ENCODE measurements around the gene ATP1B3. TPM values are rescaled to one million over a fixed set of nuclear protein-coding genes. Genes with fewer than 3 reads are reported as not detected.
A peak's percentile ranks its signal among the peaks of the same experiment; 100 is the strongest.

The ATP1B3 gene
- total RNA-seq, 1 experiment from 2014 or later: 94.3 TPM

- H3K4me3 ChIP-seq: no peak overlapping the region
- no peak for DNase-seq
- H3K27ac ChIP-seq: peak overlapping the region; percentile 3; the same call in 1 of the 2 replicates
- no peaks in the 10 kb centered on the region for H3K9me3 ChIP-seq (replicated peaks)
- H3K27me3 ChIP-seq: no peaks in the 10 kb centered on the region
- H3K36me3 ChIP-seq: no peaks in the 10 kb centered on the region
- peaks cover 7% of the 10 kb centered on the region; the same call in 1 of the 2 replicates for H3K4me1 ChIP-seq
These were observed 57.9 kb downstream of the ATP1B3 start for GRCh38 chr3:141934354-141934753.

GRCh38 chr3:141938011-141938500, 61.6 kb downstream of the ATP1B3 start:
- Histone ChIP-seq H3K4me3 (no peak overlapping the region), H3K27me3 (no peaks in the 10 kb centered on the region), H3K27ac (no peak overlapping the region), H3K36me3 (no peaks in the 10 kb centered on the region), H3K4me1 (peaks cover 19% of the 10 kb centered on the region), H3K9me3 (replicated peaks) (no peaks in the 10 kb centered on the region)
- no peak for DNase-seq

GRCh38 chr3:141939759-141940158, 63.3 kb downstream of the ATP1B3 start:
- H3K4me1 ChIP-seq: peaks cover 12% of the 10 kb centered on the region
- H3K27ac ChIP-seq: no peak overlapping the region; the same call in 1 of the 2 replicates
- no peak overlapping the region for H3K4me3 ChIP-seq
- no peak for DNase-seq
- H3K27me3 ChIP-seq: no peaks in the 10 kb centered on the region
- H3K9me3 ChIP-seq (replicated peaks): no peaks in the 10 kb centered on the region
- H3K36me3 ChIP-seq: no peaks in the 10 kb centered on the region

GRCh38 chr3:141940194-141940776, 63.8 kb downstream of the ATP1B3 start:
- Histone ChIP-seq H3K4me1 (peaks cover 12% of the 10 kb centered on the region), H3K36me3 (no peaks in the 10 kb centered on the region), H3K9me3 (replicated peaks) (no peaks in the 10 kb centered on the region), H3K27ac (peak overlapping the region; percentile 2; the same call in 1 of the 2 replicates), H3K27me3 (no peaks in the 10 kb centered on the region), H3K4me3 (no peak overlapping the region)
- peak; percentile 86 to 91 for DNase-seq

GRCh38 chr3:141941093-141941492, 64.7 kb downstream of the ATP1B3 start:
- H3K9me3 ChIP-seq (replicated peaks): no peaks in the 10 kb centered on the region
- peaks cover 19% of the 10 kb centered on the region for H3K4me1 ChIP-seq
- DNase-seq: no peak
- H3K27ac ChIP-seq: no peak overlapping the region
- no peak overlapping the region for H3K4me3 ChIP-seq
- H3K27me3 ChIP-seq: no peaks in the 10 kb centered on the region
- no peaks in the 10 kb centered on the region for H3K36me3 ChIP-seq

GRCh38 chr3:141942006-141942405, 65.6 kb downstream of the ATP1B3 start:
- no peaks in the 10 kb centered on the region for H3K36me3 ChIP-seq
- no peaks in the 10 kb centered on the region for H3K27me3 ChIP-seq
- no peak for DNase-seq
- H3K9me3 ChIP-seq (replicated peaks): no peaks in the 10 kb centered on the region
- H3K27ac ChIP-seq: no peak overlapping the region
- peaks cover 24% of the 10 kb centered on the region for H3K4me1 ChIP-seq
- H3K4me3 ChIP-seq: no peak overlapping the region

- Histone ChIP-seq H3K27me3 (no peaks in the 10 kb centered on the region), H3K36me3 (peaks cover 6% of the 10 kb centered on the region), H3K4me3 (no peak overlapping the region), H3K27ac (peak overlapping the region; percentile 27), H3K4me1 (peaks cover 13% of the 10 kb centered on the region), H3K9me3 (replicated peaks) (no peaks in the 10 kb centered on the region)
- peak; percentile 82 to 88 for DNase-seq
These were observed 69.5 kb downstream of the ATP1B3 start for GRCh38 chr3:141945726-141946485.

GRCh38 chr3:141949399-141949798, 73.0 kb downstream of the ATP1B3 start:
- Histone ChIP-seq H3K27ac (no peak overlapping the region), H3K9me3 (replicated peaks) (no peaks in the 10 kb centered on the region), H3K36me3 (peaks cover 14% of the 10 kb centered on the region), H3K27me3 (no peaks in the 10 kb centered on the region), H3K4me3 (no peak overlapping the region), H3K4me1 (peaks cover 25% of the 10 kb centered on the region)
- DNase-seq: no peak

GRCh38 chr3:141949972-141950371, 73.5 kb downstream of the ATP1B3 start:
- no peak for DNase-seq
- no peaks in the 10 kb centered on the region for H3K9me3 ChIP-seq (replicated peaks)

GRCh38 chr3:141950572-141951493, 74.4 kb downstream of the ATP1B3 start:
- H3K27ac ChIP-seq: no peak overlapping the region
- peaks cover 14% of the 10 kb centered on the region for H3K36me3 ChIP-seq
- H3K4me3 ChIP-seq: no peak overlapping the region
- H3K9me3 ChIP-seq (replicated peaks): no peaks in the 10 kb centered on the region
- DNase-seq: no peak
- peaks cover 31% of the 10 kb centered on the region for H3K4me1 ChIP-seq
- H3K27me3 ChIP-seq: no peaks in the 10 kb centered on the region

More at GRCh38 chr3:141949972-141950371, 73.5 kb downstream of the ATP1B3 start:
- Histone ChIP-seq H3K36me3 (peaks cover 14% of the 10 kb centered on the region), H3K4me3 (no peak overlapping the region), H3K27ac (no peak overlapping the region), H3K27me3 (no peaks in the 10 kb centered on the region), H3K4me1 (peaks cover 31% of the 10 kb centered on the region)

- peaks cover 18% of the 10 kb centered on the region for H3K36me3 ChIP-seq
- H3K27ac ChIP-seq: no peak overlapping the region
- no peaks in the 10 kb centered on the region for H3K27me3 ChIP-seq
- H3K9me3 ChIP-seq (replicated peaks): no peaks in the 10 kb centered on the region
- no peak overlapping the region for H3K4me3 ChIP-seq
- H3K4me1 ChIP-seq: peaks cover 23% of the 10 kb centered on the region
- DNase-seq: no peak
These were observed 76.2 kb downstream of the ATP1B3 start for GRCh38 chr3:141952611-141953010.

GRCh38 chr3:141955175-141955574, 78.7 kb downstream of the ATP1B3 start:
- Histone ChIP-seq H3K9me3 (replicated peaks) (no peaks in the 10 kb centered on the region), H3K36me3 (peaks cover 32% of the 10 kb centered on the region), H3K4me3 (peak overlapping the region; percentile 7), H3K4me1 (peaks cover 31% of the 10 kb centered on the region), H3K27me3 (no peaks in the 10 kb centered on the region), H3K27ac (peak overlapping the region; percentile 97)
- peak; percentile 92 to 96 for DNase-seq

- H3K36me3 ChIP-seq: peaks cover 45% of the 10 kb centered on the region
- no peak overlapping the region for H3K4me3 ChIP-seq
- peaks cover 26% of the 10 kb centered on the region for H3K4me1 ChIP-seq
- peak overlapping the region; percentile 49 for H3K27ac ChIP-seq
- no peaks in the 10 kb centered on the region for H3K27me3 ChIP-seq
- no peaks in the 10 kb centered on the region for H3K9me3 ChIP-seq (replicated peaks)
- DNase-seq: no peak
These were observed 83.4 kb downstream of the ATP1B3 start for GRCh38 chr3:141959589-141960554.

- H3K4me3 ChIP-seq: no peak overlapping the region
- peak; percentile 76 to 84 for DNase-seq
- peaks cover 45% of the 10 kb centered on the region for H3K36me3 ChIP-seq
- peaks cover 22% of the 10 kb centered on the region for H3K4me1 ChIP-seq
- no peaks in the 10 kb centered on the region for H3K9me3 ChIP-seq (replicated peaks)
- H3K27me3 ChIP-seq: no peaks in the 10 kb centered on the region
- H3K27ac ChIP-seq: peak overlapping the region; percentile 49
These were observed 84.3 kb downstream of the ATP1B3 start for GRCh38 chr3:141960731-141961130.

All from SJCRH30 (cell line).